ENCODE data around the gene SLC38A10.

- TF ChIP-seq RAD21 (IDR thresholded peaks at IDR 0.05; ENCODE audit: low read length), result no peak
- TF ChIP-seq, protein P1, sequence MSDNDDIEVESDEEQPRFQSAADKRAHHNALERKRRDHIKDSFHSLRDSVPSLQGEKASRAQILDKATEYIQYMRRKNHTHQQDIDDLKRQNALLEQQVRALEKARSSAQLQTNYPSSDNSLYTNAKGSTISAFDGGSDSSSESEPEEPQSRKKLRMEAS (IDR thresholded peaks at IDR 0.05; ENCODE audit: low read depth), result no peak
- no peak for TF ChIP-seq MXI1 (IDR thresholded peaks at IDR 0.05; ENCODE audit: low read depth, low read length)
- no peak for TF ChIP-seq POLR2AphosphoS5 (IDR thresholded peaks at IDR 0.05; ENCODE audit: low read depth, low read length)
Observed at GRCh38 chr17:81314398-81315081, 19.4 kb upstream of the SLC38A10 start.

Data from SK-N-SH (cell line).